ENCODE measurements around the gene DCAF5. TPM values are rescaled to one million over a fixed set of nuclear protein-coding genes. Genes with fewer than 3 reads are reported as not detected.
"Not testable (repeated sequence)": the region's sequence is repeated elsewhere in the genome, so short reads cannot be mapped to it uniquely, and the experiment has no call there.

DCAF5 gene
- total and polyA plus RNA-seq, 2 donors (not counting 1 experiment from before 2014, with no cell fraction given) = 62.2 to 65.5 TPM

DNA sequence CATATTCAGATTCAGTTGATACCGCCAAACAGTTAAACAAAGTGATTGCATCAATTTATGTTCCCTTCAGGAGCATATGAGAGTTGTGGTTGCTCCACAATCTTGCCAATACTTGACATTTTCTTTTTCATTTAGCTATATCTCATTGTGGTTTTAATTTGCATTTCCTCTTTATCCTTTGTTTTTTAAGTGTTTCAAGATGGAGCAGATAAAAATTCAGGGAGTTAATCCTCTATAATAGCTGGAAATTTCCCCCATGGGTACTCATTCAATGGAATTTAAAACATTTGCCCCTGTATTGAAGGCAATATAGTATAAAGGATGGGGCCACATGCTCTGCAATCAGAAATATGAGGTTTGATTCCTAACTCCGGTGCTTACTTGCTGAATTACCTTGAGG, 37.3 kb upstream of the DCAF5 start:
- Mint-ChIP-seq H3K9me3 (ENCODE audit: insufficient read depth) (no peaks in the 10 kb centered on the region), H3K27me3 (peaks cover 7% of the 10 kb centered on the region), H3K27ac (no peak overlapping the region), H3K4me3 (peak overlapping the region; percentile 42), H3K4me1 (peaks cover 14% of the 10 kb centered on the region)
- no peaks in the 10 kb centered on the region for H4K20me1 ChIP-seq (ENCODE audit: control insufficient read depth, insufficient read depth, low read length, poor library complexity, severe bottlenecking)
- H3K36me3 ChIP-seq (replicated peaks in 1 of 2; ENCODE audit: control extremely low read depth in 1 of 2, control insufficient read depth in 1 of 2, extremely low read depth in 1 of 2, insufficient read depth in 2 of 2, low read length in 1 of 2) = no peaks in the 10 kb centered on the region
- no peak for TF ChIP-seq CTCF (IDR thresholded peaks at IDR 0.05)
- TF ChIP-seq EZH2 (IDR thresholded peaks at IDR 0.05; ENCODE audit: borderline replicate concordance, insufficient read depth, low read depth, low read length, poor library complexity, severe bottlenecking) = no peak
- H2AFZ ChIP-seq (ENCODE audit: insufficient read depth, low read depth, low read length, poor library complexity, severe bottlenecking) = no peak overlapping the region
- no peaks in the 10 kb centered on the region for H3K27me3 ChIP-seq (replicated peaks in 1 of 4; ENCODE audit: control extremely low read depth in 1 of 4, control insufficient read depth in 3 of 4, insufficient read depth in 4 of 4, low read length in 3 of 4)
- no CpG with 5 or more reads among the region's 2 CpGs for WGBS (ENCODE audit: insufficient coverage)
- no peak overlapping the region for H3K4me2 ChIP-seq (replicated peaks; ENCODE audit: low read depth, low read length, poor library complexity, severe bottlenecking)
- H3K4me3 ChIP-seq (ENCODE audit: control extremely low read depth in 1 of 5, extremely low read depth in 1 of 5, insufficient read depth in 1 of 5, low read depth in 2 of 5, low read length in 4 of 5) = no peak overlapping the region
- POLR2A ChIA-PET = interaction anchor here (1.7 kb wide), 1 partner anchor 36 kb away, joined by 3 read pairs; no protein-coding TSS in a partner anchor
- ATAC-seq (ENCODE audit: low read depth) (no peak), DNase-seq (no peak)
- CTCF ChIA-PET = no interaction called here
- no peak overlapping the region for H3K9ac ChIP-seq (ENCODE audit: low read length)
- no peaks in the 10 kb centered on the region for H3K9me3 ChIP-seq (ENCODE audit: control extremely low read depth in 1 of 3, control insufficient read depth in 2 of 3, insufficient read depth in 1 of 3, low read length in 2 of 3)
- no peak overlapping the region for H3K27ac ChIP-seq (ENCODE audit: low read length in 2 of 2)
- peaks cover 4 to 7% of the 10 kb centered on the region in 2 donors for H3K4me1 ChIP-seq (ENCODE audit: control insufficient read depth in 2 of 2, insufficient read depth in 2 of 2, low read length in 2 of 2)
- peaks cover 6% of the 10 kb centered on the region for H3K79me2 ChIP-seq (ENCODE audit: control insufficient read depth, insufficient read depth, low read length)
- intact Hi-C loops (cut with micrococcal nuclease) = no loop called here

DNA sequence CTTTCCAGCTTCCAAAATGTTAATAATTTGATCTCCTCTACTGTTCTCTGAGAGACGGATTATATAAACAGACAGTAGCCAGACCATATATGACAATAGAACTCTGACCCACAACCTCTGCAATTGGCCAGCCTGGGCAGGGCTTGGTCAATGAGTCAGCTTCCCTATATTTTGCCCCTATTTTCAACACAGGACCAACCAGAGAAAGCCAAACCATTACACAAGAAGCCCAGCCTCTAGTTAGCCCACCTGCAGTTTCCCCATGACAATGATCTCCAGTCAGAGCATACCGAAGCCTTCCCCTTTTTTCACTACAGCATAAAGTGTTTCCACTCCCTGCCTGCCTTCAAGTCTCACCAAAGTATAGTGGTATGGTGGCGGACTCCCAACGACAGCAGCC, 30.8 kb upstream of the DCAF5 start:
- Mint-ChIP-seq H3K27ac (no peak overlapping the region), H3K4me1 (no peaks in the 10 kb centered on the region), H3K4me3 (no peak overlapping the region), H3K9me3 (ENCODE audit: insufficient read depth) (no peaks in the 10 kb centered on the region), H3K27me3 (peaks cover 27% of the 10 kb centered on the region)
- no peak overlapping the region for H2AFZ ChIP-seq (ENCODE audit: insufficient read depth, low read depth, low read length, poor library complexity, severe bottlenecking)
- H3K4me1 ChIP-seq (ENCODE audit: control insufficient read depth in 2 of 2, insufficient read depth in 2 of 2, low read length in 2 of 2) = no peaks in the 10 kb centered on the region
- DNase-seq = no peak
- no peak overlapping the region for H3K4me2 ChIP-seq (replicated peaks; ENCODE audit: low read depth, low read length, poor library complexity, severe bottlenecking)
- no peaks in the 10 kb centered on the region for H3K79me2 ChIP-seq (ENCODE audit: control insufficient read depth, insufficient read depth, low read length)
- peaks cover 0 to 2% (median 0%) of the 10 kb centered on the region in 4 experiments for H3K27me3 ChIP-seq (replicated peaks in 1 of 4; ENCODE audit: control extremely low read depth in 1 of 4, control insufficient read depth in 3 of 4, insufficient read depth in 4 of 4, low read length in 3 of 4)
- no peak overlapping the region for H3K27ac ChIP-seq (ENCODE audit: low read length in 2 of 2)
- intact Hi-C loops (cut with micrococcal nuclease) = no loop called here
- WGBS (ENCODE audit: insufficient coverage) = 100% methylated on average over 1 of the region's 4 CpGs
- CTCF ChIA-PET = no interaction called here
- no peak for ATAC-seq (ENCODE audit: low read depth)
- no peaks in the 10 kb centered on the region for H3K9me3 ChIP-seq (ENCODE audit: control extremely low read depth in 1 of 3, control insufficient read depth in 2 of 3, insufficient read depth in 1 of 3, low read length in 2 of 3)
- H3K9ac ChIP-seq (ENCODE audit: low read length) = no peak overlapping the region
- TF ChIP-seq EZH2 (IDR thresholded peaks at IDR 0.05; ENCODE audit: borderline replicate concordance, insufficient read depth, low read depth, low read length, poor library complexity, severe bottlenecking) (no peak), CTCF (IDR thresholded peaks at IDR 0.05) (no peak)
- H4K20me1 ChIP-seq (ENCODE audit: control insufficient read depth, insufficient read depth, low read length, poor library complexity, severe bottlenecking) = no peaks in the 10 kb centered on the region
- no peak overlapping the region for H3K4me3 ChIP-seq (ENCODE audit: control extremely low read depth in 1 of 5, extremely low read depth in 1 of 5, insufficient read depth in 1 of 5, low read depth in 2 of 5, low read length in 4 of 5)
- POLR2A ChIA-PET = no interaction called here
- no peaks in the 10 kb centered on the region for H3K36me3 ChIP-seq (replicated peaks in 1 of 2; ENCODE audit: control extremely low read depth in 1 of 2, control insufficient read depth in 1 of 2, extremely low read depth in 1 of 2, insufficient read depth in 2 of 2, low read length in 1 of 2)

DNA sequence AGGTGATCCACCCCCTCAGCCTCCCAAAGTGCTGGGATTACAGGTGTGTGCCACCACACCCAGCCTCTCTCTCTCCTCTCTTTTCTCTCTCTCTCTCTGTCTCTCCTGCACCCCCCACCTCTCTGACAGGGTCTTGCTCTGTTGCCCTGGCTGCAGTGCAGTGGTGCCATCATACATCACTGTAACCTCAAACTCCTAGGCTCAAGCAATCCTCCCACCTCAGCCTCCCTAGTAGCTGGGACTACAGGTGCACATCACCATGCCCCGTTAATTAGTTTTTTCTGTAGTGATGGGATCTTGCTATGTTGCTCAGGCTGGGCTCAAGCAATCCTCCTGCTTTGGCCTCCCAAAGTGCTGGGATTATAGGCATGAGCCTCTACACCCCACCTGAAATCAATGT, 29.7 kb upstream of the DCAF5 start:
- H3K9ac ChIP-seq (ENCODE audit: low read length); DNase-seq; H2AFZ ChIP-seq (ENCODE audit: insufficient read depth, low read depth, low read length, poor library complexity, severe bottlenecking); ATAC-seq (ENCODE audit: low read depth); H3K27ac ChIP-seq (ENCODE audit: low read length in 2 of 2); H3K9me3 Mint-ChIP-seq (ENCODE audit: insufficient read depth); H3K36me3 ChIP-seq (replicated peaks in 1 of 2; ENCODE audit: control extremely low read depth in 1 of 2, control insufficient read depth in 1 of 2, extremely low read depth in 1 of 2, insufficient read depth in 2 of 2, low read length in 1 of 2); POLR2A ChIA-PET; H3K4me1 ChIP-seq (ENCODE audit: control insufficient read depth in 2 of 2, insufficient read depth in 2 of 2, low read length in 2 of 2); H3K27me3 ChIP-seq (replicated peaks in 1 of 4; ENCODE audit: control extremely low read depth in 1 of 4, control insufficient read depth in 3 of 4, insufficient read depth in 4 of 4, low read length in 3 of 4); H3K9me3 ChIP-seq (ENCODE audit: control extremely low read depth in 1 of 3, control insufficient read depth in 2 of 3, insufficient read depth in 1 of 3, low read length in 2 of 3); H3K4me1 Mint-ChIP-seq; H4K20me1 ChIP-seq (ENCODE audit: control insufficient read depth, insufficient read depth, low read length, poor library complexity, severe bottlenecking); intact Hi-C loops (cut with micrococcal nuclease); H3K79me2 ChIP-seq (ENCODE audit: control insufficient read depth, insufficient read depth, low read length); H3K4me3 Mint-ChIP-seq; H3K4me2 ChIP-seq (replicated peaks; ENCODE audit: low read depth, low read length, poor library complexity, severe bottlenecking); H3K4me3 ChIP-seq (ENCODE audit: control extremely low read depth in 1 of 5, extremely low read depth in 1 of 5, insufficient read depth in 1 of 5, low read depth in 2 of 5, low read length in 4 of 5): not testable (repeated sequence)
- H3K27ac Mint-ChIP-seq = peak overlapping the region; percentile 50
- CTCF ChIA-PET = interaction anchor here (0.6 kb wide), 1 partner anchor 38 kb away, joined by 3 read pairs; no protein-coding TSS in a partner anchor
- no CpG with 5 or more reads among the region's 1 CpG for WGBS (ENCODE audit: insufficient coverage)
- H3K27me3 Mint-ChIP-seq = peaks cover 26% of the 10 kb centered on the region

Measured in B cell (primary cell).